ENCODE measurements around the gene VAV2.

VAV2 gene

DNA sequence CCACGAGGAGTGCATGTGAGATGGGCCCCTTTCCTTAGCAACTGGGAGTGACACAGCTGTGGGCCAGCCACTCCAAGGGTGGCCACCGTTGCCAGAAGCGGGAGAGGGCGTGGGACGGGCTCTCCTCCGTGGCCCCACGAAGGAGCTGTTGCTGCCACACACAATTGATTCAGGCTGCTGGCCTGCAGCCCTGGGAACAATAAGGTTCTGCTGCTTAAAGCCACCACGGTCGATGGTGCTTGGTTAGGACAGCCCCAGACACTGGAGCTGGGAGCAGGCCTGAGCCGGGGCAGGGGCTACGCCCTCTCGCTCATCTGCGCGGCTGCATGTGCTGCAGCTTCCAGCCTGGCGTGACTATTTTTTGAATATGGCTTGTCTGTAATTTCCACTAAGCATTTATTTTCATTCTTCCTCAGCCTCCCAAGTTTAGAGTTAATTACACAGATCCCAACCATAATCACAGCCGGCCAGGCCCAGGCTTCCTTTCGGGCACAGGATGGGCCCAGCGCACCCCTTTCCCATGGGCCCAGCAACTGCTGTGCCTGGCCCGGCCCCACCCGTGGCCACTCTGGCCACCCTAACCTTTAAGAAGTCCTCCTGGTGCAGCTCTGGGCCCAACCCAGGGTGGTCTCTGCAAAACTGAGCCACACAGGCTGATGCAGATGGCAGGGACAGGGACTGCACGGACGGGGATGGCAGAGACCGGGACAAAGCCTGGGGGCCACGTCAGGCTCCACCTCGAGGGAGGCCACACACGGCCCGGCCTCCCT lies 49.7 kb downstream of the VAV2 start:
- peak overlapping the region; percentile 95 for H3K27ac ChIP-seq
- POLR2A ChIA-PET (ENCODE audit: low non-redundant PET) = no interaction called here
- DNase-seq (ENCODE audit: low spot score) = no peak
- TF ChIP-seq, protein P1, sequence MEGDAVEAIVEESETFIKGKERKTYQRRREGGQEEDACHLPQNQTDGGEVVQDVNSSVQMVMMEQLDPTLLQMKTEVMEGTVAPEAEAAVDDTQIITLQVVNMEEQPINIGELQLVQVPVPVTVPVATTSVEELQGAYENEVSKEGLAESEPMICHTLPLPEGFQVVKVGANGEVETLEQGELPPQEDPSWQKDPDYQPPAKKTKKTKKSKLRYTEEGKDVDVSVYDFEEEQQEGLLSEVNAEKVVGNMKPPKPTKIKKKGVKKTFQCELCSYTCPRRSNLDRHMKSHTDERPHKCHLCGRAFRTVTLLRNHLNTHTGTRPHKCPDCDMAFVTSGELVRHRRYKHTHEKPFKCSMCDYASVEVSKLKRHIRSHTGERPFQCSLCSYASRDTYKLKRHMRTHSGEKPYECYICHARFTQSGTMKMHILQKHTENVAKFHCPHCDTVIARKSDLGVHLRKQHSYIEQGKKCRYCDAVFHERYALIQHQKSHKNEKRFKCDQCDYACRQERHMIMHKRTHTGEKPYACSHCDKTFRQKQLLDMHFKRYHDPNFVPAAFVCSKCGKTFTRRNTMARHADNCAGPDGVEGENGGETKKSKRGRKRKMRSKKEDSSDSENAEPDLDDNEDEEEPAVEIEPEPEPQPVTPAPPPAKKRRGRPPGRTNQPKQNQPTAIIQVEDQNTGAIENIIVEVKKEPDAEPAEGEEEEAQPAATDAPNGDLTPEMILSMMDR (conservative IDR thresholded peaks at IDR 0.05; ENCODE audit: low read depth) = no peak
- CTCF ChIA-PET = interaction anchor here (0.6 to 1.4 kb wide), 2 partner anchors 15 to 20 kb away, joined by 3 to 6 read pairs; no protein-coding TSS in a partner anchor

DNA sequence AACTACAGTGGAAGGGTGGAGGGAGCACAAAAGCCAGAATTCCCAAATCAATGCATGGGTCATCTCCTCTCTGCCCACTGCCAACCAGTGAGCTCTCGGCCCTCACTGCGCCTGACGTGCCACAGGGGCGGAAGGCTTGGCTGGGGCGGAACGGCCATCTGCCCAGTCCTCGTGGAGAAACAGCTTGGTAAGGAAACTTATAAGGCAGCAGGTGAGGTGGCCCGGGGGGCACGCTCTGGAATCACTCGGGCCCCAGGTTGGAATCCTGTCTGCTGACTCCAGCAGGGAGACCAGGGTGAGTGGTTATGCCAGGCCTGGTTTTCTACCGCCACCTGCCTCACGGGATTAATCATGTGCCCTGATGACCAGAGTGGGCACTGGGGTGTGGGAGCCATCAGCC lies 52.3 kb downstream of the VAV2 start:
- TF ChIP-seq, protein P1 (conservative IDR thresholded peaks at IDR 0.05; ENCODE audit: low read depth) = no peak

DNA sequence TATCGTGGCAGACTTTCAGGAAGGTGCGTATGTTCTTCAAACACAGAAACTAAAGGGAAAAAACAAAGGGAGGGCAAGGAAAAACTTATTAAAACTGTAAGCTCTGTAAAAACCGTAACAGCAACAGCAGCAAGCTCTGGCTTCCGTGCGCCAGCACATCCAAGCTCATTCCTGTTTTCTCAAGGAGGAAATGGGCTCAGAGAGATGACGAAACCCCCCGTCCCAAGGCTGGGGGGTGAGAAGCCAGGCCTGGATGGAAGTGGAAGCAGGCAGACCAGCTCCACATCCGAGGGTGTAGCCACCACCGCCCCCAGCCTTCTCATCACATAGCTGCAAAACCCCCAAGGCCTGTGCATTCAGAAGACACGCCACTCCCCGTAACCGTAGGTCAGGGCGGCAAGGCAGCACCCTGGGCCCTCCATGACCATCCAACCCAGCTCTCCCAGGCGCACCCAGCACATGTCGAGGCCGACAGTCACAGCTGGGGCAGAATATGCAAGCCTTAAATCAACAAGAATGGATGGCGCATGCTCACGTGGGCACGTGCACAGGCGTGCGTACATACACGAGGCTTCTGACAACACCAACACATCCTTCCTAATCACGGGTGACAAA lies 52.8 kb downstream of the VAV2 start:
- TF ChIP-seq, protein P1 (conservative IDR thresholded peaks at IDR 0.05; ENCODE audit: low read depth) = no peak
- peak overlapping the region; percentile 60 for H3K27ac ChIP-seq
- ChIA-PET POLR2A (ENCODE audit: low non-redundant PET) (no interaction called here), CTCF (interaction anchor here (1.0 to 1.2 kb wide), 2 partner anchors 15 to 55 kb away, joined by 3 read pairs; no protein-coding TSS in a partner anchor)
- no peak for DNase-seq (ENCODE audit: low spot score)

More for the DNA sequence above, 52.3 kb downstream of the VAV2 start:
- no peak for DNase-seq (ENCODE audit: low spot score)
- ChIA-PET POLR2A (ENCODE audit: low non-redundant PET) (no interaction called here), CTCF (interaction anchor here (1.2 kb wide), 1 partner anchor 55 kb away, joined by 3 read pairs; no protein-coding TSS in a partner anchor)
- peak overlapping the region; percentile 60 for H3K27ac ChIP-seq

DNA sequence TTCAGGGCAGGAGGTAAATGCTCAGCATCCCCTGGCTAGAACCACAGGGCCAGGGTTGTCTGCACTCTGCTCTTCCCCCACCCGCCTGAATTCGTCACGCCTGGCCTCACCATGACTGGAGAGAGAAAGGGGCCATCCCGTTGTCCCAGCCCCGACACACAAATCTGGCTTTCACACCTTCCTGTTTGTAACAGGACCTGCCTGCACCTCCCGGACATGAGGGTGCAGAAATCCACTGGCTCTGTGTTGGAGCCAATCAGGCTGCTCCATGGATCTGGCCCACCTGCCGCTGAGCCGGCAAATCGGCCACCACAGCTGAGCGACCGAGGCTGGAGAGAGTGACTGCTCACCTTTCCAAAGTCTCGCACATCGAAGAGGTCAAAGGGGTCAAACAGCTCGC lies 53.4 kb downstream of the VAV2 start:
- POLR2A ChIA-PET (ENCODE audit: low non-redundant PET) = no interaction called here
- no peak for DNase-seq (ENCODE audit: low spot score)
- TF ChIP-seq, protein P1 (conservative IDR thresholded peaks at IDR 0.05; ENCODE audit: low read depth) = no peak
- CTCF ChIA-PET = interaction anchor here (0.6 to 1.2 kb wide), 3 partner anchors 14 to 145 kb away, joined by 3 read pairs; no protein-coding TSS in a partner anchor
- peak overlapping the region; percentile 60 for H3K27ac ChIP-seq

DNA sequence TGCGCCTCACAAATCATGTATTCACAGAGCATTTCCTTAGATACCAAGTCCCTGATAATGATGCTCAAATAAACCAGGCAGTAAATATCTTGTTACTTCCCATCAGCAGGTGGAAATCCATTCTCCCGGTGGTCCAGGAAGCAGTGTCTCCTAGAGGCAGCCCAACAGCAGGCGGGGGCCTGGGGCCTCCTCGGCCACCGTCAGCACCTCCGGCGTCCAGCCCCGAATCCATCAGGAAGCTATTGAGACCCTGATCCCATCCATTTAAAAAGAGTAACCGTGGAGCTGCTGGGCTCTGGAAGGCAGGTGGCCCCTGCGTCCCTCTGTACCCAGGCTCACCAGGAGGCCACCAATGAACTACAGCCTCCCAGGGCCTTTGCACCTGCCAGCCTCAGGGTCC lies 54.0 kb downstream of the VAV2 start:
- POLR2A ChIA-PET (ENCODE audit: low non-redundant PET) = no interaction called here
- TF ChIP-seq, protein P1 (conservative IDR thresholded peaks at IDR 0.05; ENCODE audit: low read depth) = no peak
- no peak for DNase-seq (ENCODE audit: low spot score)
- CTCF ChIA-PET = interaction anchor here (0.6 kb wide), 1 partner anchor 144 kb away, joined by 3 read pairs; no protein-coding TSS in a partner anchor
- H3K27ac ChIP-seq = peak overlapping the region; percentile 60

DNA sequence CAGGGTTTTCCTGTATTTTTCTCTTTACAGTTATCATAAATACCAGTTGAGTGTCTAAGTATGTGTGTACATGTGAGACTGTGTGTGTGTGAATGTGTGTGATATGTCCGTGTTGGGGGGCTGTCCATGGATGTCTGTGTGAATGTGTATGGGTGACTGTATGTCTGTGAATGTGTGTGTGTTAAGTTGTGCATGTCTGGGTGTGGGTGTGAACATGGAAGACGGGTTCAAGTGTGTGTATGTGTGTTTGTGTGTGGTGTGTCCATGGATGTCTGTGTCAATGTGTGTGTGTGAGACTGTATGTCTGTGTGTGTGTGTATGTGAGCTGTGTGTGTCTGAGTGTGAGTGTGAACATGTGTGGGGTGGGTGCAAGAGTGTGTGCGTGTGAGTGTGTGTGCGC lies 55.0 kb downstream of the VAV2 start:
- TF ChIP-seq, protein P1 (conservative IDR thresholded peaks at IDR 0.05; ENCODE audit: low read depth) = no peak

More for the DNA sequence above, 55.0 kb downstream of the VAV2 start:
- no peak for DNase-seq (ENCODE audit: low spot score)
- POLR2A ChIA-PET (ENCODE audit: low non-redundant PET) = no interaction called here
- H3K27ac ChIP-seq = peak overlapping the region; percentile 60
- CTCF ChIA-PET = interaction anchor here (1.0 kb wide), 1 partner anchor 57 kb away, joined by 3 read pairs; no protein-coding TSS in a partner anchor

All from RWPE1 (cell line).